Neural cell (in vitro differentiated cells): ENCODE data around the gene HSPB3.

Experiments used
- CTCF ChIP-seq: fragments of 450-650 bp; IDR thresholded peaks from 2 replicates; pipeline ENCODE4 v1.5.1; 2014; ENCODE audit warnings: antibody characterized with exemption, mild to moderate bottlenecking, moderate library complexity; ENCODE audit not compliant: poor library complexity, severe bottlenecking
- EZH2 ChIP-seq: fragments of 200-600, 300-800 bp; shearing (Covaris generic), sonication (generic); IDR thresholded peaks from 2 replicates; pipeline ENCODE4 v1.6.1; 2014; ENCODE audit warnings: antibody characterized with exemption, low read length, borderline replicate concordance, mild to moderate bottlenecking; ENCODE audit not compliant: insufficient read depth, poor library complexity, severe bottlenecking
- MXI1 ChIP-seq: fragments of 450-650 bp; conservative IDR thresholded peaks from 2 replicates; pipeline ENCODE4 v1.6.1; 2014; ENCODE audit warnings: antibody characterized with exemption, mild to moderate bottlenecking; ENCODE audit not compliant: poor library complexity, severe bottlenecking
- RAD21 ChIP-seq: fragments of 450-650 bp; conservative IDR thresholded peaks from 2 replicates; pipeline ENCODE4 v1.6.1; 2014; ENCODE audit warnings: antibody characterized with exemption, mild to moderate bottlenecking, moderate library complexity

- TF ChIP-seq CTCF = no peak
- TF ChIP-seq MXI1 = no peak
- no peak for TF ChIP-seq RAD21
- TF ChIP-seq EZH2 = no peak
These were observed 33.5 kb upstream of the HSPB3 start for GRCh38 chr5:54421976-54422375.
